ENCODE results near the gene DARS2. TPM values are rescaled to one million over a fixed set of nuclear protein-coding genes. Genes with fewer than 3 reads are reported as not detected.

Gene DARS2, protein sequence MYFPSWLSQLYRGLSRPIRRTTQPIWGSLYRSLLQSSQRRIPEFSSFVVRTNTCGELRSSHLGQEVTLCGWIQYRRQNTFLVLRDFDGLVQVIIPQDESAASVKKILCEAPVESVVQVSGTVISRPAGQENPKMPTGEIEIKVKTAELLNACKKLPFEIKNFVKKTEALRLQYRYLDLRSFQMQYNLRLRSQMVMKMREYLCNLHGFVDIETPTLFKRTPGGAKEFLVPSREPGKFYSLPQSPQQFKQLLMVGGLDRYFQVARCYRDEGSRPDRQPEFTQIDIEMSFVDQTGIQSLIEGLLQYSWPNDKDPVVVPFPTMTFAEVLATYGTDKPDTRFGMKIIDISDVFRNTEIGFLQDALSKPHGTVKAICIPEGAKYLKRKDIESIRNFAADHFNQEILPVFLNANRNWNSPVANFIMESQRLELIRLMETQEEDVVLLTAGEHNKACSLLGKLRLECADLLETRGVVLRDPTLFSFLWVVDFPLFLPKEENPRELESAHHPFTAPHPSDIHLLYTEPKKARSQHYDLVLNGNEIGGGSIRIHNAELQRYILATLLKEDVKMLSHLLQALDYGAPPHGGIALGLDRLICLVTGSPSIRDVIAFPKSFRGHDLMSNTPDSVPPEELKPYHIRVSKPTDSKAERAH
- total RNA-seq = 10 to 100 TPM; 16.8 to 21.4 TPM
- 12.7 TPM for polyA plus RNA-seq (ENCODE audit: insufficient read depth, low read depth, low replicate concordance)
- long read RNA-seq, donor 1, partial matches to known transcripts = 0 of 2 reads
- long read RNA-seq, donor 1, other reads (novel, unspliced or antisense) = 0 of 2 reads
- long read RNA-seq, donor 2, partial matches to known transcripts = 259 of 456 reads
- long read RNA-seq, donor 2, other reads (novel, unspliced or antisense) = 196 of 456 reads

- Histone ChIP-seq H3K9me3 (no peaks in the 10 kb centered on the region), H3K4me3 (peak within 1 kb of the TSS; percentile 68 to 78), H3K27ac (peak within 1 kb of the TSS; percentile 85 to 94), H3K4me1 (peaks cover 4% of the 10 kb centered on the region), H3K27me3 (no peaks in the 10 kb centered on the region), H3K36me3 (ENCODE audit: low read depth, missing control alignments) (no peaks in the 10 kb centered on the region)
- TF ChIP-seq POLR2A (IDR thresholded peaks at IDR 0.05) = no peak
- TF ChIP-seq, protein P1, sequence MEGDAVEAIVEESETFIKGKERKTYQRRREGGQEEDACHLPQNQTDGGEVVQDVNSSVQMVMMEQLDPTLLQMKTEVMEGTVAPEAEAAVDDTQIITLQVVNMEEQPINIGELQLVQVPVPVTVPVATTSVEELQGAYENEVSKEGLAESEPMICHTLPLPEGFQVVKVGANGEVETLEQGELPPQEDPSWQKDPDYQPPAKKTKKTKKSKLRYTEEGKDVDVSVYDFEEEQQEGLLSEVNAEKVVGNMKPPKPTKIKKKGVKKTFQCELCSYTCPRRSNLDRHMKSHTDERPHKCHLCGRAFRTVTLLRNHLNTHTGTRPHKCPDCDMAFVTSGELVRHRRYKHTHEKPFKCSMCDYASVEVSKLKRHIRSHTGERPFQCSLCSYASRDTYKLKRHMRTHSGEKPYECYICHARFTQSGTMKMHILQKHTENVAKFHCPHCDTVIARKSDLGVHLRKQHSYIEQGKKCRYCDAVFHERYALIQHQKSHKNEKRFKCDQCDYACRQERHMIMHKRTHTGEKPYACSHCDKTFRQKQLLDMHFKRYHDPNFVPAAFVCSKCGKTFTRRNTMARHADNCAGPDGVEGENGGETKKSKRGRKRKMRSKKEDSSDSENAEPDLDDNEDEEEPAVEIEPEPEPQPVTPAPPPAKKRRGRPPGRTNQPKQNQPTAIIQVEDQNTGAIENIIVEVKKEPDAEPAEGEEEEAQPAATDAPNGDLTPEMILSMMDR (IDR thresholded peaks at IDR 0.05) = peak in 1 of 3 experiments; percentile 18
- 0% methylated on average over 31 to 55 of the region's 55 CpGs for WGBS, 2 donors
- intact Hi-C loops (cut with DNase I; ENCODE audit: low total_unique reads) = loop anchor here (10.0 kb wide), 1 partner anchor 400 kb away; no protein-coding TSS in a partner anchor
- DNase-seq = peak; percentile 98
Measured at GRCh38 chr1:173824315-173825081, at the start of gene DARS2, which contains the start of gene CENPL. DARS2 (plus strand) TSS chr1:173824673; CDS start chr1:173825230, 557 bp downstream. CENPL (minus strand) TSS chr1:173824883; CDS start chr1:173811299, 13,584 bp downstream.

GRCh38 chr1:173775578-173776226, 48.8 kb upstream of the DARS2 start:
- Histone ChIP-seq H3K4me3 (no peak overlapping the region), H3K27ac (no peak overlapping the region), H3K9me3 (no peaks in the 10 kb centered on the region), H3K4me1 (no peaks in the 10 kb centered on the region), H3K36me3 (ENCODE audit: low read depth, missing control alignments) (no peaks in the 10 kb centered on the region), H3K27me3 (no peaks in the 10 kb centered on the region)
- no peak for TF ChIP-seq POLR2A (IDR thresholded peaks at IDR 0.05)
- TF ChIP-seq, protein P1 (IDR thresholded peaks at IDR 0.05) = no peak
- intact Hi-C loops (cut with DNase I; ENCODE audit: low total_unique reads) = no loop called here
- 82 to 85% methylated on average over 5 of the region's 5 CpGs for WGBS, 2 donors
- no peak for DNase-seq

GRCh38 chr1:173779936-173780335, 44.5 kb upstream of the DARS2 start:
- WGBS, 2 donors = 96 to 97% methylated on average over 4 of the region's 4 CpGs
- Histone ChIP-seq H3K9me3 (no peaks in the 10 kb centered on the region), H3K4me1 (no peaks in the 10 kb centered on the region), H3K27ac (no peak overlapping the region), H3K27me3 (no peaks in the 10 kb centered on the region), H3K36me3 (ENCODE audit: low read depth, missing control alignments) (no peaks in the 10 kb centered on the region), H3K4me3 (no peak overlapping the region)
- TF ChIP-seq, protein P1 (IDR thresholded peaks at IDR 0.05) = no peak
- no peak for TF ChIP-seq POLR2A (IDR thresholded peaks at IDR 0.05)
- DNase-seq = no peak
- intact Hi-C loops (cut with DNase I; ENCODE audit: low total_unique reads) = no loop called here

- Histone ChIP-seq H3K27me3 (no peaks in the 10 kb centered on the region), H3K4me1 (no peaks in the 10 kb centered on the region), H3K27ac (no peak overlapping the region), H3K9me3 (no peaks in the 10 kb centered on the region), H3K36me3 (ENCODE audit: low read depth, missing control alignments) (no peaks in the 10 kb centered on the region), H3K4me3 (no peak overlapping the region)
- TF ChIP-seq, protein P1 (IDR thresholded peaks at IDR 0.05) = no peak
- no peak for TF ChIP-seq POLR2A (IDR thresholded peaks at IDR 0.05)
- DNase-seq = no peak
- intact Hi-C loops (cut with DNase I; ENCODE audit: low total_unique reads) = no loop called here
- 66 to 81% methylated on average over 7 of the region's 7 CpGs for WGBS, 2 donors
Measured at GRCh38 chr1:173784997-173785396, 39.5 kb upstream of the DARS2 start.

All from testis (tissue), 5 donors.